Transverse colon (tissue), 4 donors: Measurements from ENCODE around the gene COMMD9. TPM values are rescaled to one million over a fixed set of nuclear protein-coding genes. Genes with fewer than 3 reads are reported as not detected.

Experiments used
- DNase-seq: peaks from one replicate; pipeline ENCODE4 v3.0.0-alpha.2; 2019
- H3K27ac ChIP-seq, 4 donors: fragments of 200-600 bp; sonication (generic); 2 replicates each; pipeline ENCODE4 v1.5.1; 2016 to 2018; ENCODE audit warnings: inconsistent platforms in 4 of 4
- H3K27me3 ChIP-seq: fragments of 200-600 bp; sonication (generic); 2 replicates; pipeline ENCODE4 v1.5.1; 2017; ENCODE audit warnings: inconsistent platforms
- H3K36me3 ChIP-seq, 4 donors: fragments of 200-600 bp; sonication (generic); 2 replicates each; pipeline ENCODE4 v1.5.1; 2017 to 2019; ENCODE audit warnings: inconsistent platforms in 4 of 4
- H3K4me1 ChIP-seq, 4 donors: fragments of 200-600 bp; sonication (generic); 2 replicates each; pipeline ENCODE4 v1.5.1; 2017 to 2020; ENCODE audit warnings: inconsistent platforms in 4 of 4
- H3K4me3 ChIP-seq, 4 donors: fragments of 200-600 bp; sonication (generic); 1 replicate in 1 of 4; 2 replicates in 3 of 4; pipeline versions ENCODE4 v1.5.1 to v1.6.1; 2017 to 2019; ENCODE audit warnings: inconsistent platforms in 4 of 4
- H3K9me3 ChIP-seq, 2 donors: fragments of 200-600 bp; sonication (generic); 2 replicates each; pipeline ENCODE4 v1.5.1; 2017 to 2019; ENCODE audit warnings: inconsistent platforms in 2 of 2
- CTCF ChIP-seq, 5 experiments: fragments of 200-600 bp in 3 of 5; fragments of 450-650 bp in 2 of 5; sonication (generic) in 3 of 5; IDR thresholded peaks; 1 replicate in 2 of 5; 2 replicates in 3 of 5; pipeline ENCODE4 v1.5.1; 2016 to 2017; ENCODE audit warnings: antibody characterized with exemption in 5 of 5, inconsistent platforms in 3 of 5, mild to moderate bottlenecking in 2 of 5, moderate library complexity in 1 of 5
- EP300 ChIP-seq: sonication (generic); formaldehyde crosslinking; IDR thresholded peaks from one replicate; pipeline ENCODE4 v1.6.1; 2017; ENCODE audit warnings: antibody characterized with exemption, low read depth
- POLR2A ChIP-seq: fragments of 450-650 bp; IDR thresholded peaks from one replicate; pipeline ENCODE4 v1.6.1; 2016; ENCODE audit warnings: antibody characterized with exemption, mild to moderate bottlenecking, moderate library complexity
- POLR2AphosphoS5 ChIP-seq, 3 donors: sonication (generic); formaldehyde crosslinking; IDR thresholded peaks; one replicate each; pipeline ENCODE4 v1.6.1; 2016; ENCODE audit warnings: antibody characterized with exemption in 3 of 3
- WGBS, 2 donors: methylation state at CpG; one replicate each; pipeline ENCODE4 v1.1.5; 2018; ENCODE audit warnings: low coverage in 1 of 2; 5-methylcytosine and 5-hydroxymethylcytosine counted together
- in situ Hi-C, 4 donors: fragments of 200-750 bp; cut with MboI; loops; one replicate each; pipeline versions ENCODE4 v1.15.0 to v1.15.1; 2017; ENCODE audit warnings: low sequenced_read_pairs in 3 of 4, low pct_ligation_motif_present in 1 of 4, low pct_unique_long_range_greater_than_20kb in 1 of 4
- intact Hi-C: fragments of 100-400 bp; cut with DNase I; formaldehyde crosslinking; loops from one replicate; pipeline ENCODE4 v1.15.1; 2023; ENCODE audit warnings: low total_unique reads
- total RNA-seq, 4 donors: library from RNA; depleted of rRNA; stranded (reverse); fragments of >200 nt; gene quantifications; one replicate each; pipeline ENCODE4 v1.1.0, GENCODE V29; 2016

COMMD9 gene
- total RNA-seq, 4 donors from 2014 or later: 22.4 to 46.2 (median 33.9) TPM

DNA sequence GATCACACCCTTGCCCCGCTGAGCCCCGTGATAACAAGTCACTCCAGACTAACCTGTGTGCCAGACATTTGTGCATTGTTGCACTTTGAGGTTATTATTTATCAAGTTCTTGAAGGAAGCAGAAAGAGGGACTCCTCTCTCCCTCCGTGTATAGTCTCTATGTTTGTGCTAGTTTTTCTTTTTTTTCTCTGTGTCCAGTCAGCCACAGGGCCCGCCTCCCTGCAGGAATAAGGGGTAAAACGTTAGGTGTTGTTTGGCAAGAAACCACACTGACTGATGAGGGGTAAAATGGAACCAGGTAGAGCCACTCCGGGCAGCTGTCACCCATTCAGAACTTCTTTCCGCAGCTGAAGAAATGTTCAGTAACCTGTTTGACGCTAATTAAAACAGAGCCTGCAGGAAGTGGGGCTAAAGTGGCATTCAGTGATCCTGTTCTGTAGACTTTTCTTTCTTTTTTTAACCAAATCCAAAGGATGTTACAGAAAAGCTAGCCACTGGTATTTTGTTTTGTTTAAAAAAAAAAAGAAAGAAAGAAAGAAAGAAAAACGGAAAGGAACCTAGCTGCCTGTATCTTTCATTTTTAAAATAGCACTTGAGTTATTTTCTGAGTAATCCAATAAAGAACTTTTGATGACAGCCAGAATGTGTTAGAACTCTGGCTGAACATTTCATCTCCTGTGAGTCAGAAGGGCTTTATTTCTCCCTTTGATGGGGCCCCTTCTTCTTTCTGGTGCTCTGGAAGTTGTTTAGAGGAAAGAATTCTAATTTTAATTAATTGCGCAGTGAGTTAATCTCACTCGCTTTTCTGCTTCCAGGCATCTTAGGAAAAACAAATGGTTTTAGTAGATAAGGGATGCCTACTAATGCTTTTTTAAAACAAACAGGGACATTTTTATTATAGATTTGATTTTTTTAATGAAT lies 58.2 kb downstream of the COMMD9 start:
- H3K4me3 ChIP-seq: no peak overlapping the region
- 62 to 73% methylated on average over 8 to 11 of the region's 11 CpGs for WGBS, 2 donors
- H3K27me3 ChIP-seq: no peaks in the 10 kb centered on the region
- H3K9me3 ChIP-seq: no peaks in the 10 kb centered on the region
- intact Hi-C loops: no loop called here
- in situ Hi-C loops: no loop called here
- no peak overlapping the region for H3K27ac ChIP-seq
- TF ChIP-seq CTCF (IDR thresholded peaks at IDR 0.05) (no peak), EP300 (no peak), POLR2AphosphoS5 (IDR thresholded peaks at IDR 0.05) (no peak), POLR2A (no peak)
- peaks cover 0 to 8% (median 0%) of the 10 kb centered on the region in 4 donors for H3K4me1 ChIP-seq
- no peaks in the 10 kb centered on the region for H3K36me3 ChIP-seq
- no peak for DNase-seq

DNA sequence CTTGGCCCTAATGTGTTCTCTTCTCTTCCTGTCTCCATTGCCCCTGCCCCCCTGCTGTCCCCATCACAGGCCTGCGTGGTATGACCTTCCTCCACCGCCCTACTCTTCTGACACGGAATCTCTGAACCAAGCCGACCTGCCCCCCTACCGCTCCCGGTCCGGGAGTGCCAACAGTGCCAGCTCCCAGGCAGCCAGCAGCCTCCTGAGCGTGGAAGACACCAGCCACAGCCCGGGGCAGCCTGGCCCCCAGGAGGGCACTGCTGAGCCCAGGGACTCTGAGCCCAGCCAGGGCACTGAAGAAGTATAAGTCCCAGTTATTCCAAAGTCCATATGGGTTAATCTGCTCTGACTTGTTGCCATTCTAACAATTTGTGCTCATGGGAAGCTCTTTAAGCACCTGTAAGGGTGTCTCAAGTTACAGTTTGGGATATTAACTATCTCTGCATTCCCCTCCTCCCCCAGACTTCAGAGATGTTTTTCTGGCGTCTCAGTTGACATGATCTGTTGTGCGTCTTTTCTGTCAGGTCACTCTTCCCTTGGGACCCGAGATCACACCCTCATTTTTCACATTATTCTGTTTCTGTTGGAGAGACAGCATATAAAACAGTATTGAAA lies 60.0 kb downstream of the COMMD9 start:
- no peaks in the 10 kb centered on the region for H3K27me3 ChIP-seq
- no peak for DNase-seq
- no peak overlapping the region for H3K4me3 ChIP-seq
- in situ Hi-C loops (no loop called here), intact Hi-C loops (no loop called here)
- peaks cover 0 to 8% (median 0%) of the 10 kb centered on the region in 4 donors for H3K4me1 ChIP-seq
- H3K36me3 ChIP-seq: no peaks in the 10 kb centered on the region
- WGBS, 2 donors: 80 to 88% methylated on average over 1 to 12 of the region's 12 CpGs
- H3K27ac ChIP-seq: no peak overlapping the region
- TF ChIP-seq POLR2A: no peak
- no peak for TF ChIP-seq CTCF (IDR thresholded peaks at IDR 0.05)
- TF ChIP-seq EP300: no peak
- TF ChIP-seq POLR2AphosphoS5 (IDR thresholded peaks at IDR 0.05): no peak
- no peaks in the 10 kb centered on the region for H3K9me3 ChIP-seq

- no peaks in the 10 kb centered on the region for H3K36me3 ChIP-seq
- no peak overlapping the region for H3K27ac ChIP-seq
- in situ Hi-C loops: no loop called here
- no peak for DNase-seq
- H3K9me3 ChIP-seq: no peaks in the 10 kb centered on the region
- H3K27me3 ChIP-seq: no peaks in the 10 kb centered on the region
- TF ChIP-seq CTCF (IDR thresholded peaks at IDR 0.05) (no peak), EP300 (no peak), POLR2AphosphoS5 (IDR thresholded peaks at IDR 0.05) (no peak), POLR2A (no peak)
- H3K4me3 ChIP-seq: no peak overlapping the region
- H3K4me1 ChIP-seq: peaks cover 0 to 8% (median 0%) of the 10 kb centered on the region in 4 donors
- intact Hi-C loops: no loop called here
- WGBS, 2 donors: 87% methylated on average over 8 of the region's 8 CpGs; no CpG with 5 or more reads in 1 of the 2 donors
Observed at GRCh38 chr11:36228689-36229088, 60.5 kb downstream of the COMMD9 start.

GRCh38 chr11:36227044-36227443 lies 62.2 kb downstream of the COMMD9 start:
- H3K4me3 ChIP-seq: no peak overlapping the region
- DNase-seq: no peak
- 87 to 98% methylated on average over 3 to 15 of the region's 15 CpGs for WGBS, 2 donors
- TF ChIP-seq CTCF (IDR thresholded peaks at IDR 0.05) (no peak), POLR2A (no peak), POLR2AphosphoS5 (IDR thresholded peaks at IDR 0.05) (no peak), EP300 (no peak)
- H3K27ac ChIP-seq: no peak overlapping the region
- intact Hi-C loops (no loop called here), in situ Hi-C loops (no loop called here)
- H3K4me1 ChIP-seq: peaks cover 0 to 5% (median 0%) of the 10 kb centered on the region in 4 donors
- no peaks in the 10 kb centered on the region for H3K27me3 ChIP-seq
- no peaks in the 10 kb centered on the region for H3K36me3 ChIP-seq
- H3K9me3 ChIP-seq: no peaks in the 10 kb centered on the region
